NCI-H748 (cell line): ENCODE measurements around the gene TTLL12.

Experiments used
- DNase-seq: peaks from one replicate; lab custom pipeline; 2025; ENCODE audit not compliant: unreplicated experiment; lab: John Stamatoyannopoulos, UW

The TTLL12 gene

GRCh38 chr22:43216738-43217137, 29.8 kb upstream of the TTLL12 start:
- peak; percentile 73 for DNase-seq

- DNase-seq, result no peak
Measured at GRCh38 chr22:43213962-43214361, 27.0 kb upstream of the TTLL12 start.

- DNase-seq, result peak; percentile 16
Measured at GRCh38 chr22:43213051-43213450, 26.1 kb upstream of the TTLL12 start.

- no peak for DNase-seq
Measured at GRCh38 chr22:43212434-43212952, 25.6 kb upstream of the TTLL12 start.

- no peak for DNase-seq
Measured at GRCh38 chr22:43211941-43212433, 25.1 kb upstream of the TTLL12 start.

GRCh38 chr22:43210631-43211515, 23.9 kb upstream of the TTLL12 start:
- DNase-seq, result no peak

- DNase-seq, result no peak
Measured at GRCh38 chr22:43209971-43210370, 23.0 kb upstream of the TTLL12 start.

GRCh38 chr22:43209523-43209890, 22.6 kb upstream of the TTLL12 start:
- no peak for DNase-seq

- no peak for DNase-seq
Measured at GRCh38 chr22:43208703-43209522, 22.0 kb upstream of the TTLL12 start.

- DNase-seq, result no peak
Measured at GRCh38 chr22:43207849-43208702, 21.1 kb upstream of the TTLL12 start.

- no peak for DNase-seq
Measured at GRCh38 chr22:43207386-43207785, 20.5 kb upstream of the TTLL12 start.

GRCh38 chr22:43206509-43207161, 19.7 kb upstream of the TTLL12 start:
- DNase-seq, result no peak

- no peak for DNase-seq
Measured at GRCh38 chr22:43205748-43206508, 19.0 kb upstream of the TTLL12 start.

- no peak for DNase-seq
Measured at GRCh38 chr22:43205261-43205691, 18.3 kb upstream of the TTLL12 start.

GRCh38 chr22:43203471-43203981, 16.6 kb upstream of the TTLL12 start:
- DNase-seq, result no peak

- no peak for DNase-seq
Measured at GRCh38 chr22:43202756-43203410, 15.9 kb upstream of the TTLL12 start.

GRCh38 chr22:43202326-43202725, 15.4 kb upstream of the TTLL12 start:
- DNase-seq, result no peak

- DNase-seq, result no peak
Measured at GRCh38 chr22:43201486-43202219, 14.7 kb upstream of the TTLL12 start.
